Transverse colon (tissue), 4 donors: ENCODE measurements around the gene PTPRE. TPM values are rescaled to one million over a fixed set of nuclear protein-coding genes. Genes with fewer than 3 reads are reported as not detected.

Experiments
- DNase-seq: peaks from one replicate; pipeline ENCODE4 v3.0.0-alpha.2; 2019
- H3K27ac ChIP-seq, 4 donors: fragments of 200-600 bp; sonication (generic); 2 replicates each; pipeline ENCODE4 v1.5.1; 2016 to 2018; ENCODE audit warnings: inconsistent platforms in 4 of 4
- H3K27me3 ChIP-seq: fragments of 200-600 bp; sonication (generic); 2 replicates; pipeline ENCODE4 v1.5.1; 2017; ENCODE audit warnings: inconsistent platforms
- H3K36me3 ChIP-seq, 4 donors: fragments of 200-600 bp; sonication (generic); 2 replicates each; pipeline ENCODE4 v1.5.1; 2017 to 2019; ENCODE audit warnings: inconsistent platforms in 4 of 4
- H3K4me1 ChIP-seq, 4 donors: fragments of 200-600 bp; sonication (generic); 2 replicates each; pipeline ENCODE4 v1.5.1; 2017 to 2020; ENCODE audit warnings: inconsistent platforms in 4 of 4
- H3K4me3 ChIP-seq, 4 donors: fragments of 200-600 bp; sonication (generic); 1 replicate in 1 of 4; 2 replicates in 3 of 4; pipeline versions ENCODE4 v1.5.1 to v1.6.1; 2017 to 2019; ENCODE audit warnings: inconsistent platforms in 4 of 4
- H3K9me3 ChIP-seq, 2 donors: fragments of 200-600 bp; sonication (generic); 2 replicates each; pipeline ENCODE4 v1.5.1; 2017 to 2019; ENCODE audit warnings: inconsistent platforms in 2 of 2
- CTCF ChIP-seq, 5 experiments: fragments of 200-600 bp in 3 of 5; fragments of 450-650 bp in 2 of 5; sonication (generic) in 3 of 5; IDR thresholded peaks; 1 replicate in 2 of 5; 2 replicates in 3 of 5; pipeline ENCODE4 v1.5.1; 2016 to 2017; ENCODE audit warnings: antibody characterized with exemption in 5 of 5, inconsistent platforms in 3 of 5, mild to moderate bottlenecking in 2 of 5, moderate library complexity in 1 of 5
- EP300 ChIP-seq: sonication (generic); formaldehyde crosslinking; IDR thresholded peaks from one replicate; pipeline ENCODE4 v1.6.1; 2017; ENCODE audit warnings: antibody characterized with exemption, low read depth
- POLR2A ChIP-seq: fragments of 450-650 bp; IDR thresholded peaks from one replicate; pipeline ENCODE4 v1.6.1; 2016; ENCODE audit warnings: antibody characterized with exemption, mild to moderate bottlenecking, moderate library complexity
- POLR2AphosphoS5 ChIP-seq, 3 donors: sonication (generic); formaldehyde crosslinking; IDR thresholded peaks; one replicate each; pipeline ENCODE4 v1.6.1; 2016; ENCODE audit warnings: antibody characterized with exemption in 3 of 3
- WGBS, 2 donors: methylation state at CpG; one replicate each; pipeline ENCODE4 v1.1.5; 2018; ENCODE audit warnings: low coverage in 1 of 2; 5-methylcytosine and 5-hydroxymethylcytosine counted together
- in situ Hi-C, 4 donors: fragments of 200-750 bp; cut with MboI; loops; one replicate each; pipeline versions ENCODE4 v1.15.0 to v1.15.1; 2017; ENCODE audit warnings: low sequenced_read_pairs in 3 of 4, low pct_ligation_motif_present in 1 of 4, low pct_unique_long_range_greater_than_20kb in 1 of 4
- intact Hi-C: fragments of 100-400 bp; cut with DNase I; formaldehyde crosslinking; loops from one replicate; pipeline ENCODE4 v1.15.1; 2023; ENCODE audit warnings: low total_unique reads
- total RNA-seq, 4 donors: library from RNA; depleted of rRNA; stranded (reverse); fragments of >200 nt; gene quantifications; one replicate each; pipeline ENCODE4 v1.1.0, GENCODE V29; 2016

The PTPRE gene
- total RNA-seq, 4 donors from 2014 or later, result 25.7 to 43.6 (median 26.7) TPM

- intact Hi-C loops (no loop called here), in situ Hi-C loops (no loop called here)
- WGBS, 2 donors, result 40 to 85% methylated on average over 1 to 10 of the region's 10 CpGs
- TF ChIP-seq POLR2A, result no peak
- TF ChIP-seq CTCF (IDR thresholded peaks at IDR 0.05), result no peak
- TF ChIP-seq POLR2AphosphoS5 (IDR thresholded peaks at IDR 0.05), result no peak
- TF ChIP-seq EP300, result no peak
- no peaks in the 10 kb centered on the region for H3K9me3 ChIP-seq
- H3K27me3 ChIP-seq, result no peaks in the 10 kb centered on the region
- no peak for DNase-seq
- no peaks in the 10 kb centered on the region for H3K36me3 ChIP-seq
- H3K27ac ChIP-seq, result no peak overlapping the region
- no peak overlapping the region for H3K4me3 ChIP-seq
- H3K4me1 ChIP-seq, result peaks cover 0 to 17% (median 5%) of the 10 kb centered on the region in 4 donors
Measured at GRCh38 chr10:127943336-127943910, 36.5 kb downstream of the PTPRE start.

GRCh38 chr10:127944256-127944655 is 37.4 kb downstream of the PTPRE start:
- in situ Hi-C loops (no loop called here), intact Hi-C loops (no loop called here)
- Histone ChIP-seq H3K4me1 (peaks cover 0 to 17% (median 5%) of the 10 kb centered on the region in 4 donors), H3K27ac (no peak overlapping the region), H3K4me3 (no peak overlapping the region), H3K9me3 (no peaks in the 10 kb centered on the region), H3K27me3 (no peaks in the 10 kb centered on the region), H3K36me3 (no peaks in the 10 kb centered on the region)
- 69 to 86% methylated on average over 1 to 2 of the region's 2 CpGs for WGBS, 2 donors
- no peak for DNase-seq
- TF ChIP-seq EP300, result no peak
- no peak for TF ChIP-seq CTCF (IDR thresholded peaks at IDR 0.05)
- TF ChIP-seq POLR2AphosphoS5 (IDR thresholded peaks at IDR 0.05), result no peak
- TF ChIP-seq POLR2A, result no peak

- Histone ChIP-seq H3K4me3 (no peak overlapping the region), H3K27ac (peak overlapping the region in 1 of 4 donors; percentile 12), H3K4me1 (peaks cover 0 to 17% (median 5%) of the 10 kb centered on the region in 4 donors), H3K36me3 (no peaks in the 10 kb centered on the region), H3K9me3 (no peaks in the 10 kb centered on the region), H3K27me3 (no peaks in the 10 kb centered on the region)
- no peak for TF ChIP-seq POLR2A
- no peak for TF ChIP-seq POLR2AphosphoS5 (IDR thresholded peaks at IDR 0.05)
- no peak for TF ChIP-seq EP300
- TF ChIP-seq CTCF (IDR thresholded peaks at IDR 0.05), result no peak
- WGBS, 2 donors, result 51 to 60% methylated on average over 1 to 2 of the region's 2 CpGs
- in situ Hi-C loops, result no loop called here
- intact Hi-C loops, result no loop called here
- DNase-seq, result peak; percentile 23
Measured at GRCh38 chr10:127945341-127945758, 38.4 kb downstream of the PTPRE start.

- Histone ChIP-seq H3K4me3 (no peak overlapping the region), H3K36me3 (no peaks in the 10 kb centered on the region), H3K4me1 (peaks cover 0 to 17% (median 5%) of the 10 kb centered on the region in 4 donors), H3K9me3 (no peaks in the 10 kb centered on the region), H3K27me3 (no peaks in the 10 kb centered on the region), H3K27ac (peak overlapping the region in 2 of 4 donors; percentile 1 to 12)
- intact Hi-C loops, result no loop called here
- WGBS, 2 donors, result 88 to 89% methylated on average over 2 to 6 of the region's 6 CpGs
- no peak for DNase-seq
- in situ Hi-C loops, result no loop called here
- TF ChIP-seq EP300 (no peak), POLR2A (no peak), POLR2AphosphoS5 (IDR thresholded peaks at IDR 0.05) (no peak), CTCF (IDR thresholded peaks at IDR 0.05) (no peak)
Measured at GRCh38 chr10:127945948-127946711, 39.2 kb downstream of the PTPRE start.
